Kidney epithelial cell (primary cell): ENCODE measurements around the gene SLC22A17. TPM values are rescaled to one million over a fixed set of nuclear protein-coding genes. Genes with fewer than 3 reads are reported as not detected.

Experiments
- DNase-seq: peaks from one replicate; pipeline ENCODE4 v3.0.0-alpha.2; 2010; ENCODE audit warnings: low read depth
- H3K27me3 ChIP-seq: 2 replicates; pipeline ENCODE4 v1.6.0; 2011; ENCODE audit warnings: low read length; ENCODE audit not compliant: control insufficient read depth, insufficient read depth
- H3K36me3 ChIP-seq: 2 replicates; pipeline ENCODE4 v1.5.1; 2011; ENCODE audit warnings: low read length; ENCODE audit not compliant: control insufficient read depth, insufficient read depth
- H3K4me3 ChIP-seq: 2 replicates; pipeline ENCODE4 v1.5.1; 2011; ENCODE audit warnings: low read depth, mild to moderate bottlenecking, control low read depth, low read length
- total RNA-seq: library from RNA; depleted of rRNA; stranded (reverse); fragments of >200 nt; gene quantifications from 2 replicates; pipeline ENCODE4 v1.2.3, GENCODE V29; 2015
- TF ChIP-seq, protein P1 (sequence below): IDR thresholded peaks from 2 replicates; pipeline ENCODE4 v1.5.1; 2011; ENCODE audit warnings: mild to moderate bottlenecking, moderate library complexity, low read length, control low read depth, inconsistent platforms; ENCODE audit not compliant: insufficient read depth, poor library complexity, severe bottlenecking

Gene SLC22A17
- total RNA-seq, 1 donor from 2014 or later = 7.8 TPM

DNA sequence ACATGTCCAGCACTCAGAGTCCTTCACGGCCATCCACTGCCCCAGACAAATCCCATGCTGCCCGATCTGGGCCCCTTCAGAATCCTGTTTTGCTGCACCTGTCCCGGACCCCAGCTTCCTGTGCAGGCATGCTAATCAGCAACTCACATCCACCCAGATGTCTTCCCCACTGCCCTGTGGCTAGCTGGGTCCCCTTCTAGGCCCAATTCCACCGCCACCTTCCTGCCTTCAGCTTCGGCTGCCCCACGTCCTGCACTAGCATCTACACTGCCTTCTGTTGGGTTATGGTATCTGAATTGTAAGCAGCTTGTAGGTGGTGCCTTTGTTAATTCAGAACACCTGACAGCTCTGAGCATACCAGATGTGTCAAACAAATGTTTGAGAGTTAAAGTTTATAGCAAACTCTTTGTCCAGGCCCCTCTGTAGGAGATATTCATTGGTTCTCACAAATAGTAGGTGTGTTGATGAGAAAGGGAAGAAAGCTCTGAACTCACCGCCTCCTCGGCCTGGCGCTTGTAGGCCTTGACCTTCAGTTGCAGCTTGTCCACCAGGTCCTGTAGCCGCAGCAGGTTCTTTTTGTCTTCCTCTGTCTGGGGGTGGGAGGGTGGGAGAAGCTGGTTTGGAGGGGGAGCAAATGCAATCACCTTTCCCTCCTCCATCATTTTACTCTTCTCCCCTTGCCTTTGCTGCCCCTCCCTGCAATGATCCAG lies 30.2 kb upstream of the SLC22A17 start:
- peaks cover 19% of the 10 kb centered on the region for H3K27me3 ChIP-seq
- no peak overlapping the region for H3K4me3 ChIP-seq
- DNase-seq = no peak
- no peaks in the 10 kb centered on the region for H3K36me3 ChIP-seq
- TF ChIP-seq, protein P1, sequence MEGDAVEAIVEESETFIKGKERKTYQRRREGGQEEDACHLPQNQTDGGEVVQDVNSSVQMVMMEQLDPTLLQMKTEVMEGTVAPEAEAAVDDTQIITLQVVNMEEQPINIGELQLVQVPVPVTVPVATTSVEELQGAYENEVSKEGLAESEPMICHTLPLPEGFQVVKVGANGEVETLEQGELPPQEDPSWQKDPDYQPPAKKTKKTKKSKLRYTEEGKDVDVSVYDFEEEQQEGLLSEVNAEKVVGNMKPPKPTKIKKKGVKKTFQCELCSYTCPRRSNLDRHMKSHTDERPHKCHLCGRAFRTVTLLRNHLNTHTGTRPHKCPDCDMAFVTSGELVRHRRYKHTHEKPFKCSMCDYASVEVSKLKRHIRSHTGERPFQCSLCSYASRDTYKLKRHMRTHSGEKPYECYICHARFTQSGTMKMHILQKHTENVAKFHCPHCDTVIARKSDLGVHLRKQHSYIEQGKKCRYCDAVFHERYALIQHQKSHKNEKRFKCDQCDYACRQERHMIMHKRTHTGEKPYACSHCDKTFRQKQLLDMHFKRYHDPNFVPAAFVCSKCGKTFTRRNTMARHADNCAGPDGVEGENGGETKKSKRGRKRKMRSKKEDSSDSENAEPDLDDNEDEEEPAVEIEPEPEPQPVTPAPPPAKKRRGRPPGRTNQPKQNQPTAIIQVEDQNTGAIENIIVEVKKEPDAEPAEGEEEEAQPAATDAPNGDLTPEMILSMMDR = no peak

DNA sequence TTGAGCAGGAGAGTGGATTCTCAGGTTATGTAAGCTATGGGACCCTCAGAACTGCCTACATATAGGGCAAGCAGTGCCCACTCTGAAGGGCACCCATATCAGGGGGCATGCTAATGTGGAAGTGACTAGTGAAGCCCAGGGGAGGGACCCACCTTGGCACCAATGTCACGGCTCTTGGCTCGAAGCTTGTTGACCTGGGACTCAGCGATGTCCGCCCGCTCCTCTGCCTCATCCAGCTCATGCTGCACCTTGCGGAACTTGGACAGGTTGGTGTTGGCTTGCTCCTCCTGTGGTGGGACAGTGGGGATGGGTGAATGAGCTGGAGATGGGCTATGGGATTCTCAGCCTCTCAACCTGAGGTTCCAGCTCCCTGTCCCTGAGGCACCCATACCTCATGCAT lies 29.6 kb upstream of the SLC22A17 start:
- no peak for DNase-seq
- H3K36me3 ChIP-seq = no peaks in the 10 kb centered on the region
- H3K27me3 ChIP-seq = peaks cover 16% of the 10 kb centered on the region
- TF ChIP-seq, protein P1 = no peak
- H3K4me3 ChIP-seq = no peak overlapping the region

DNA sequence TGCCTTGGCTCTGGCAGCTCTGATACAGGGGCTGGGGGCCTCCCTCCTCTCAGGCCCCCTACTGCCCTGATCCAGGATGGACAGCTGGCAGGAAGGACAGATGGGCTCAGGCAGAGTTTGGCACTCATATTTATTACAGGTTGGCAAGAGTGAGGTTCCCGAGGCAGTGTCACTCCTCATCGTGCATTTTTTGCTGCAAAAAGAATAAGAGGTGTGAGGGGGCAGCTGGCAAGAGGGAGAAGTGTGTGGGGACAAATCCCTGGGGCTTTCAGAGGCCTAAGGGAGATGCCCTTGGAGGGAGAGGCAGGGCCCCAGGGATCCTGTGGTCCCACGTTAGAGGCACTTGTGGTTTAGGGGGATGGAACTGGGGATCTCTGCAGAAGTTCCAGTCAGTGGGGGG lies 29.2 kb upstream of the SLC22A17 start:
- DNase-seq = no peak

DNA sequence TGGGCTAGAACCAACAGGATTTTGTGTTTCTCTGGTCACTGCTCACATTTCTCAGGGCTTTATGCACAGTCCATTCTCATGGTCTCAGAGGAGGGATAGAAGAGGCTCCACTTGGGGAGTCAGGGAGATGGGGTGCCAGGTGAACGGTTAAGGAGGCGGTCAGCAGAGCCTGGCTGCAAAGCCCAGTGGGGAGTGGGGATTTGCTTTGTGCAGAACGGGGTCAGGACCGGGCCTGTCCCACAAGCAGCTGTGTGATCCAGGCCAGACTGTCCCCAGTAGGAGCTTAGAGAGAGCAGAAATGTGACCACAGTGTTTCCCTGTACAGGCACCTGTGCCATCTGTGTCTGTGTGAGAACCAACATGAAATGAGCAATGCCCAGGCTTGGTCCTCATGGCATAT lies 28.3 kb upstream of the SLC22A17 start:
- Histone ChIP-seq H3K27me3 (peaks cover 19% of the 10 kb centered on the region), H3K36me3 (no peaks in the 10 kb centered on the region), H3K4me3 (no peak overlapping the region)
- no peak for DNase-seq
- TF ChIP-seq, protein P1 = no peak

More for the DNA sequence above, 29.2 kb upstream of the SLC22A17 start:
- Histone ChIP-seq H3K4me3 (no peak overlapping the region), H3K36me3 (no peaks in the 10 kb centered on the region), H3K27me3 (peaks cover 19% of the 10 kb centered on the region)
- TF ChIP-seq, protein P1 = no peak

DNA sequence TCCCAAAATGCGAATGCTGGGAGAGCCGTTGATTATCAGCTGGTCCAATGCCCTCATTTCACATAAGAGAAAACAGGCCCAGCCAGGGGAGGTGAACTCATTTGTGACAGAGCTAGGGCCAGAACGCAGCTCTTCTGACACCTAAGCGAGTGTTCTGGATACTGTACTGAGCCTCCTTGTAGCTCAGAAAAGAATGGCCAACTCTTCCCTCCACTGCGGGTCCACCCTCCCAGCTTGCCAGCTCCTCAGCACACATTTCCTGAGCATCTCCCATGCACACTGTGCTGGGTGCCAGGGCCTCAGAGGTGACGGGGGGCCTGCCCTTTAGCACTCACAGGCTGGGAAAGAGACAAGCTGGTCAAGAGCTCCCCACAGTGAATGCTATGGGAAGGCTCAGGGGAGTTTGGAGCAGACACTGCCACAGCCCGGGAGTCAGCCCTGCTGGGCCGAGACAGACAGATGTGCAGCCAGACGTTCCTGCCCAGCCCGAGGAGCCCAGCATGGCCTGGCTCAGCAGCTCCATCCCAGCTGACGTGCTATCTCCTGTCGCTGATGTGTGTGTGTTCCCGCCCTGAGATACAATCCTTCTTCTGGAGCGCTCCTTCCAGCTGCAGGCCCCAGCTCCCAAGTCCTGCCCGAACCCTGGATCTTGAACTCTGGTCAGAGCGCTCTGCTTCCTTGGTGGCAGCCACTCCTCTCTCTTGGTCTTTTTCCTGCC lies 27.7 kb upstream of the SLC22A17 start:
- TF ChIP-seq, protein P1 = no peak
- no peak for DNase-seq
- Histone ChIP-seq H3K4me3 (no peak overlapping the region), H3K36me3 (no peaks in the 10 kb centered on the region), H3K27me3 (peaks cover 22% of the 10 kb centered on the region)
